KBM-7 (cell line): ENCODE results near the gene SPARC.

ENCODE experiments used
- DNase-seq: peaks from one replicate; pipeline ENCODE4 v3.0.0-alpha.2; 2015
- in situ Hi-C: fragments of 300-500 bp; cut with MboI; formaldehyde crosslinking; loops from 2 replicates; pipeline ENCODE4 v1.14.3; 2020; ENCODE audit warnings: low sequenced_read_pairs, low pct_unique_long_range_greater_than_20kb, mixed read lengths

Gene SPARC

DNA sequence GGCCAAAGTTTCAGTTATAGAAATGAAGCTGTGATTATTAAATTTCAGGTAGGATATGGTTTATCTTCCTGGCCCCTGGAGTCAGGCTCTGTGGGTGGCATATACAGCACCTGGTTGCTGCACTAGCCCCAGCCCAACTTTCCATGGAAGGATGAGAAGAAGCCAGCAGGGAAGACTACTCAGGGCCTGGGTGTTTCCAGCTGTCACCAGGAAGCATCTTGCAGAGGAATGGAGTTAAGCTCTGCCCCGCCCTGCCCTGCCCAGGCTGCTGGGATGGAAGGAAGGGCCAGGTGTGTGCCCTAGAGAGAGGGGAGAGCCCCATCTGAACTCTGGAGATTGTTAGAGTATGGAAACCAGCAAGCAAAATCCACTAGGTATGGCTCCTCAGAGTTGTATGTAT, 52.8 kb downstream of the SPARC start:
- in situ Hi-C loops, result no loop called here

DNA sequence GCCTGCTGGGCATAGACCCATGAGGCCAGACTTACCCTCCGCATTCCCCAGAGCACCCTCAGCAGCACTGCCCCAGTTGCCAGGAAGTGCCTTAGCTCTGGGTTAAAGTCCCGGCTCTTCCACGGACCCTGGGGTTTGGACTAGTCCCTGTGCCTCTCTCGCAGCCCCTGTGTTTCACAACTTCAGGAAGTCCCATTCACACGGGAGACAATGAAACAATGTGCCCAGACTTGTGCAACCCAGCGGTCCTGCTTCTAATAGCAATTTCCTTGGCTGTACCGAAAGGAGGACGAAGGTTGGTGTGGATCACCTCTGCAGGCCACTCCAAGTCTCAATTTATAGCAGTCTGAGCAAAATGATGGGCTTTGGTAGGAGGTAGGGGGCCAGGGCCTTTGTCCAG, 53.8 kb downstream of the SPARC start:
- no peak for DNase-seq
- in situ Hi-C loops, result no loop called here

More for the DNA sequence above, 52.8 kb downstream of the SPARC start:
- no peak for DNase-seq

GRCh38 chr5:151632524-151632923, 54.2 kb downstream of the SPARC start:
- in situ Hi-C loops, result no loop called here
- no peak for DNase-seq

GRCh38 chr5:151631941-151632340, 54.8 kb downstream of the SPARC start:
- DNase-seq, result no peak
- in situ Hi-C loops, result no loop called here

DNA sequence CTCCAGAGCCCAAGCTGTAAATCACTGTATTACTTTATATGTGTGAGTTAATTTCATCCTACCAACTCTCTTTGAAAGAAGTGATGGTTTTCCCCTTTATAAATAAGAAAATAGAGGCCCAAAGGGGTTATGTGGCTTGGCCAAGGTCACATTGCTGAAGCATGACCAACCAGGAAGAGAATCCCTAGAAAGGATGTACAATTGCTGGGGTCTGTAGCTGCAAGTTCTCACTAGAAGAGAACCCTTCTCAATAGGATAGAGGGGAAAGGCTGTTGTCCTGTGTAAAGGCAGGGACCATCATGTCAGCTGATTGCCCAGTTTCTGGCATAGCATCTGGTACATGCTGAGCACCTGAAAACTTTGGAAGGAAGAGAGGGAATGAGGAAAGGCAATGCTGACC, 56.6 kb downstream of the SPARC start:
- no peak for DNase-seq
- in situ Hi-C loops, result no loop called here

GRCh38 chr5:151628112-151628823, 58.4 kb downstream of the SPARC start:
- in situ Hi-C loops, result no loop called here
- no peak for DNase-seq

DNA sequence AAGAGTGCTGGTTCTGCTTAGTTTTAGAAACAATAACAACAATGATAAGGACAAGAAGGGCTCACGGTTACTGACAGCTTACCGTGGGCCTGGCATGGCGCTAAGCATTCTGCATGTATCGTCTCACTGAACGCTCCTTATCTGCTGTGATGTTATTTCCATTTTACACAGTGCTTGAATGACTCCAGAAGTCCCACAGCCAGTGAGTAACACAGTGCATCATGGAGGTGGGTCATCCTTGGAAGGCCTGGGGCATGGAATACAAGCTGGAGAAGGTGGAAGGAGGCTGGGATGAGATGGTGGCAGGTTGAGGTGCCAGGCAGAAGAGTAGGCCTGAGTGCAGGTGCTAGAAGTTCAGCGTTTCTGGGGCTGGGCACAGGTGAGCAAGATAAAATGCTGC, 59.1 kb downstream of the SPARC start:
- in situ Hi-C loops, result no loop called here
- DNase-seq, result no peak

- in situ Hi-C loops, result no loop called here
These were observed 61.4 kb downstream of the SPARC start for GRCh38 chr5:151625285-151625684.

GRCh38 chr5:151624476-151624875, 62.2 kb downstream of the SPARC start:
- in situ Hi-C loops, result no loop called here
- DNase-seq, result no peak

More at GRCh38 chr5:151625285-151625684, 61.4 kb downstream of the SPARC start:
- no peak for DNase-seq

- DNase-seq, result no peak
- in situ Hi-C loops, result no loop called here
These were observed 64.2 kb downstream of the SPARC start for GRCh38 chr5:151622367-151623088.

- DNase-seq, result no peak
- in situ Hi-C loops, result no loop called here
These were observed 66.3 kb downstream of the SPARC start for GRCh38 chr5:151620461-151620840.

DNA sequence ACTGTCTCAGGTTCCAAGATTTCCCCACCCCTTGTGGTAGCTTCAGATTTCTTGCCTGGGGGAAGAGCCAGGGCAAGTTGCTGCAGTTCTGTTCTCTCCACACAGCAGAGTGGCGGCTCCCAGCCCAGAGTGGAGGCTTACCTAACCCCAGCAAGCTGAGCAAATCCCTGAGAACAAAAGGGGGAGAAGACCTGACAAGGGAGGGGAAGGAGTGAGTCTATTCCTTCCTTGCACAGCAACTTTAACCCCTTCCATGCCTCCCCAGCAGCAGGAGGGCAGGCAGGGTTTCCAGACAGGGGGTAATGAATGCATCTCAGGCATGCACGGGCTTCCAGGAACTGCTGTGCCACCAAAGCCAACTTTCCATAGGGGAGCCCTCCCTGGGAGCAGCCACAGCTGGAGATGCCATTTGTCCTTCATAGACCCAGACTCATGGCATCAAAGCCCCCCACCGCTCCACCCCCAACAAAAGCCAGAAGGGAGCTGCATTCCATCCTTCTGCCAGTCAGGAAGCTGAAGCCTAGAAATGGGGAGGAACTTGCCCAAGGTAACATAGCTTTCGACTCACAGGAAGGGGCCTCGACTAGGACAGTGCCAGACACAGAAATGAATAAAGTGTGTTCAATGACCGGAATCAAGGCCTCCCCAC, 66.8 kb downstream of the SPARC start:
- in situ Hi-C loops, result no loop called here
- DNase-seq, result no peak

DNA sequence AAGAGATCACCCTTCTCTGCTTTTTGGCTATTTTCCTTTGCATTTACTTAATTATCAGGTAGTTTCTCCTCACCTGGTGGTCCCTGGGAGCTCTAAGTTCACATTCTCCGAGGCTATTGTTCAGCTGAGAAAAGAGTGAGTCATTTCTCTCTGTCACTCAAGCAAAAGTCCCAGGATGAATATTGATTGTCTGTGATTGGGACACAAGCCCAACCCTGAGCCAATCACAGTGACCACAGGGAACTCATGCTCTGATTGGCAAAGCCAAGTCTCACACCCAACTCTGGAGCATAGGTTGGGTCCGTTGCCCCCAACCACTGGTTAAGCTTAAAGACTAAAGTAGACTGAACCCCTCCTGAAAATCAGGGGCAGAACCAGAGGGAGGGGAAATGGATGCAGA, 67.8 kb downstream of the SPARC start:
- in situ Hi-C loops, result no loop called here
- DNase-seq, result no peak

GRCh38 chr5:151617841-151618710, 68.6 kb downstream of the SPARC start:
- in situ Hi-C loops, result no loop called here
- no peak for DNase-seq

GRCh38 chr5:151617383-151617840, 69.3 kb downstream of the SPARC start:
- in situ Hi-C loops, result no loop called here
- DNase-seq, result no peak

DNA sequence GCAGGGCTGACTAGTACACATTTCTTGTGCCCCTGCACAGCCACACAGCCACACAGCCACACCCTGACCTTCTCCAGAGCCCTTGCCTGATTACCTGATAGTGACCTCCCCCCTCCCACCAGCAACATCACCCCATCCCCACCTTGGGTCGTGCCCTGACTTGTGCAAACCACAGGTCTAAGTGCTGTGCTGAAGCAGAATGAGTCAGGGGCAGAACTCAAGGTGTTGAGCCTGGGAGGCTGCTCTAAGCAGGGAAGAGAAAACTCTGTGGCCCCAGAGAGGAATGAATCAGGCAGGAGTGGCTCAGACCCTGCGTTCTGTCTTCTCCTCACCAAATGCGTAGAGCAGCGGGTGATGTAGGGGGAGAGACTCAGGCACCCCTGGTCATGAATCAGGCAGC, 71.3 kb downstream of the SPARC start:
- in situ Hi-C loops, result no loop called here
- DNase-seq, result no peak

GRCh38 chr5:151614565-151614964, 72.2 kb downstream of the SPARC start:
- no peak for DNase-seq
- in situ Hi-C loops, result no loop called here

DNA sequence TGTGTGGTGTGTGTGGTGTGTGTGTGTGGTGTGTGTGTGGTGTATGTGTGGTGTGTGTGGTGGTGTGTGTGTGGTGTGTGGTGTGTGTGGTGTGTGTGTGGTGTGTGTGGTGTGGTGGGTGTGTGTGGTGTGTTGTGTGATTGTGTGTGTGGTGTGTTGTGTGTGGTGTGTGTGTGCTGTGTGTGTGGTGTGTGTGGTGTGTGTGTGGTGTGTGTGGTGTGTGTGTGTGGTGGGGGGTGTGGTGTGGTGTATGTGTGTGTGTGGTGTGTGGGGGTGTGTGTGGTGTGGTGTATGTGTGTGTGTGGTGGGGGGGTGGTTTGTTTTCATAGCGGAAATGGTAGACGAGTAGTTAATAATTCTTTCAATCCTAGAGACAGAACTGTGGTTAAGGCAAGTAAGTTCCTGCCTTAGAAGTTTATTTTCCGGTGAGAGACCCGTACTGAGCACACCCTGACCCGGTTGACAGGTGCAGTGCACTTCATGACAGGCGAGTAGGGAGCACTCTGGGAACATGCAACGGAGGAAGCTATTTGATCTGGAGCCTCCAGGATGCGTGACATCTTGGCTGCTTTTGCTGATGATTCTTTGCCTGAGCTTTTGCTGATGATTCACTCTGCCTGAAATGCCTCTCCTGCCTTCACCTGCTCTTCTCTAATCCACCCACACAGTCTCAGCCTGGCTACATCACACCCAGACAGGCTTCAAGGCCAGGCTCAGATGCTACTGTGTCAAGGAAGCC, 73.9 kb downstream of the SPARC start:
- DNase-seq, result no peak
- in situ Hi-C loops, result no loop called here
